Panc1 (cell line): ENCODE data around the gene MYO5B. TPM values are rescaled to one million over a fixed set of nuclear protein-coding genes. Genes with fewer than 3 reads are reported as not detected.
"Not testable (repeated sequence)": the region's sequence is repeated elsewhere in the genome, so short reads cannot be mapped to it uniquely, and the experiment has no call there.

Source experiments
- ATAC-seq: fragments of 200-7000 bp; cut with Tn5 transposase; 2 replicates; pipeline ENCODE4 v1.9.1; 2020; ENCODE audit warnings: mild to moderate bottlenecking, moderate library complexity
- BruUV-seq: library from RNA; stranded (reverse); fragments of 400-500 nt; replicated peaks from 2 replicates; lab custom pipeline; 2021; lab: Mats Ljungman, UMichigan
- CTCF ChIA-PET: fragments of 300-600 bp; sonication (Branson Sonifier 250); formaldehyde crosslinking; loops from one replicate; lab custom pipeline; 2022; ENCODE audit warnings: antibody characterized with exemption; lab: Charles Lee
- POLR2A ChIA-PET: fragments of 300-600 bp; sonication (Branson Sonifier 250); formaldehyde crosslinking; loops from one replicate; lab custom pipeline; 2022; ENCODE audit warnings: antibody characterized with exemption; lab: Charles Lee
- DNase-seq: peaks from one replicate; pipeline ENCODE4 v3.0.0-alpha.2; 2010; ENCODE audit warnings: low read depth, low spot score
- H3K27ac ChIP-seq: 2 replicates; pipeline ENCODE4 v1.5.1; 2011; ENCODE audit warnings: mild to moderate bottlenecking, low read length, inconsistent platforms
- H3K27me3 ChIP-seq: fragments of 200-500 bp; sonication (Bioruptor generic); 2 replicates; pipeline ENCODE4 v1.6.0; 2014; ENCODE audit warnings: low read length, inconsistent platforms; ENCODE audit not compliant: control insufficient read depth, insufficient read depth
- H3K36me3 ChIP-seq: fragments of 200-500 bp; sonication (Bioruptor generic); 2 replicates; pipeline ENCODE4 v1.5.1; 2014; ENCODE audit warnings: inconsistent platforms, mild to moderate bottlenecking, low read length, moderate library complexity; ENCODE audit not compliant: control insufficient read depth, insufficient read depth
- H3K4me1 ChIP-seq: 2 replicates; pipeline ENCODE4 v1.5.1; 2011; ENCODE audit warnings: inconsistent platforms, mild to moderate bottlenecking, low read length, moderate library complexity; ENCODE audit not compliant: control insufficient read depth, insufficient read depth
- H3K4me3 ChIP-seq, 2 experiments: 2 replicates each; pipeline ENCODE4 v1.5.1; 2011 to 2012; ENCODE audit warnings: low read depth in 2 of 2, low read length in 2 of 2, mild to moderate bottlenecking in 2 of 2, inconsistent platforms in 1 of 2, moderate library complexity in 1 of 2
- H3K9me3 ChIP-seq: fragments of 200-500 bp; sonication (Bioruptor generic); 2 replicates; pipeline ENCODE4 v1.5.1; 2014; ENCODE audit warnings: low read depth, mild to moderate bottlenecking, inconsistent platforms, low read length, moderate library complexity; ENCODE audit not compliant: control insufficient read depth, insufficient read depth
- CTCF ChIP-seq: fragments of 450-650 bp; IDR thresholded peaks from 2 replicates; pipeline ENCODE4 v1.5.1; 2017; ENCODE audit warnings: mild to moderate bottlenecking
- POLR2AphosphoS5 ChIP-seq: IDR thresholded peaks from 2 replicates; pipeline ENCODE4 v1.6.1; 2012; ENCODE audit warnings: mild to moderate bottlenecking, low read depth, low read length, moderate library complexity
- REST ChIP-seq, 2 experiments: IDR thresholded peaks; 2 replicates each; pipeline ENCODE4 v1.6.1; 2011 to 2012; ENCODE audit warnings: low read depth in 2 of 2, control low read depth in 1 of 2, low read length in 1 of 2, mild to moderate bottlenecking in 1 of 2, moderate library complexity in 1 of 2; ENCODE audit not compliant: insufficient read depth in 1 of 2
- SIN3A ChIP-seq: IDR thresholded peaks from 2 replicates; pipeline ENCODE4 v1.6.1; 2012; ENCODE audit warnings: low read depth, mild to moderate bottlenecking, low read length, moderate library complexity, borderline replicate concordance; ENCODE audit not compliant: insufficient read depth
- TCF7L2 ChIP-seq: IDR thresholded peaks from 2 replicates; pipeline ENCODE4 v1.6.1; 2011; ENCODE audit warnings: mild to moderate bottlenecking, low read depth, low read length, inconsistent platforms
- in situ Hi-C: cut with HindIII; loops from 2 replicates; pipeline ENCODE4 v1.10.0; 2016; ENCODE audit warnings: low sequenced_read_pairs, low pct_unique_long_range_greater_than_20kb
- intact Hi-C: fragments of 100-400 bp; cut with micrococcal nuclease; formaldehyde crosslinking; loops from one replicate; pipeline ENCODE4 v1.10.0; 2022; ENCODE audit not compliant: unreplicated experiment
- total RNA-seq: library from RNA; stranded (reverse); gene quantifications from one replicate; pipeline ENCODE4 v1.2.1, GENCODE V29; 2021; ENCODE audit not compliant: unreplicated experiment

The MYO5B gene
- total RNA-seq, 1 experiment from 2014 or later = 0.31 TPM

- H3K4me3 ChIP-seq = peak overlapping the region; percentile 78 to 79
- no peaks in the 10 kb centered on the region; the same call in 1 of the 2 replicates for H3K36me3 ChIP-seq
- ATAC-seq (no peak), DNase-seq (no peak)
- ChIA-PET POLR2A (interaction anchor here (0.6 kb wide), 1 partner anchor 304 kb away, joined by 4 read pairs; no protein-coding TSS in a partner anchor), CTCF (interaction anchor here (0.6 kb wide), 1 partner anchor 304 kb away, joined by 7 read pairs; no protein-coding TSS in a partner anchor)
- no peaks in the 10 kb centered on the region for H3K9me3 ChIP-seq
- in situ Hi-C loops = no loop called here
- H3K4me1 ChIP-seq = 0 out of 2 replicates have a peak, but pooled peaks cover 5% of the 10 kb centered on the region
- H3K27ac ChIP-seq = peak overlapping the region; percentile 87
- intact Hi-C loops = no loop called here
- BruUV-seq = no TSS peak
- H3K27me3 ChIP-seq = no peaks in the 10 kb centered on the region
- TF ChIP-seq POLR2AphosphoS5 = no peak
- TF ChIP-seq SIN3A = no peak
- TF ChIP-seq CTCF = no peak
- TF ChIP-seq TCF7L2 = no peak
- TF ChIP-seq REST (IDR thresholded peaks at IDR 0.05; ENCODE audit: insufficient read depth in 1 of 2, low read depth in 2 of 2, low read length in 1 of 2) = no peak
Observed at GRCh38 chr18:49812286-49813068, 382.5 kb downstream of the MYO5B start.

GRCh38 chr18:49811151-49811938, 383.6 kb downstream of the MYO5B start:
- Histone ChIP-seq H3K27me3 (no peaks in the 10 kb centered on the region), H3K4me3 (peak overlapping the region; percentile 42 to 79; a peak in 3 of 4 replicates), H3K9me3 (no peaks in the 10 kb centered on the region), H3K36me3 (no peaks in the 10 kb centered on the region; the same call in 1 of the 2 replicates), H3K4me1 (0 out of 2 replicates have a peak, but pooled peaks cover 5% of the 10 kb centered on the region), H3K27ac (0 out of 2 replicates have a peak overlapping the region, but pooled peaks have one; percentile 34)
- intact Hi-C loops = no loop called here
- DNase-seq (no peak), ATAC-seq (no peak)
- no TSS peak for BruUV-seq
- CTCF ChIA-PET = no interaction called here
- POLR2A ChIA-PET = interaction anchor here (0.6 kb wide), 1 partner anchor 306 kb away, joined by 4 read pairs; no protein-coding TSS in a partner anchor
- in situ Hi-C loops = no loop called here
- TF ChIP-seq TCF7L2 (0 out of 2 replicates have a peak, but pooled peaks have one; percentile 29), CTCF (no peak), POLR2AphosphoS5 (no peak), SIN3A (no peak), REST (IDR thresholded peaks at IDR 0.05; ENCODE audit: insufficient read depth in 1 of 2, low read depth in 2 of 2, low read length in 1 of 2) (no peak)

GRCh38 chr18:49808553-49809191, 386.3 kb downstream of the MYO5B start:
- in situ Hi-C loops, DNase-seq, CTCF ChIA-PET, H3K27me3 ChIP-seq, H3K4me3 ChIP-seq, H3K36me3 ChIP-seq, POLR2A ChIA-PET, intact Hi-C loops, H3K4me1 ChIP-seq, BruUV-seq, H3K27ac ChIP-seq, H3K9me3 ChIP-seq, ATAC-seq: not testable (repeated sequence)
